GM21717 (cell line): Measurements from ENCODE around the gene FCGR3A.
"Not testable (repeated sequence)": the region's sequence is repeated elsewhere in the genome, so short reads cannot be mapped to it uniquely, and the experiment has no call there.

ENCODE experiments used
- ATAC-seq: cut with Tn5 transposase; IDR thresholded peaks from one replicate; pipeline ENCODE4 v1.9.1; 2021; ENCODE audit warnings: mild to moderate bottlenecking, moderate library complexity; ENCODE audit not compliant: unreplicated experiment

FCGR3A gene

DNA sequence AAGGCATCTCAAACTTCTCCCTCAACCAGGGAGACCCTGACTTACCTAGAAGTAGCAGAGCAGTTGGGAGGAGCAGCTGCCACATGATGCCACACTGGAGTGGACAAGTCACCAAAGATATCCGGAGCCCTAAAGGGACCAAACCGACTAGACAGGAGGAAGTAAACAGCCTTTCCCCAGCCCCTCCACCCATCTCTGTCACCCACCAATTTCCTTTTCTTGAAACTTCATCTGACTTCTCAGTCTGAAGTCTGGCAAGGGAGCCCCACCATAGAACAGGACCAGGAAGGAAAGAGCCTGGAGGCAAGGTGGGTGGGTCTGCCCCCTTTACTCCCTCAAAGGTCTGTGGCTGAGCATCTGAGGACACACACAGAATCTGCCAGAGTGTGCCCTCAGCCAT, at the start of gene FCGR3A:
Gene FCGR3A, minus strand, starts transcription at position 167 of the 400 bp plus-strand sequence. Its CDS starts 82 bp downstream, at position 85.
- ATAC-seq = no peak

DNA sequence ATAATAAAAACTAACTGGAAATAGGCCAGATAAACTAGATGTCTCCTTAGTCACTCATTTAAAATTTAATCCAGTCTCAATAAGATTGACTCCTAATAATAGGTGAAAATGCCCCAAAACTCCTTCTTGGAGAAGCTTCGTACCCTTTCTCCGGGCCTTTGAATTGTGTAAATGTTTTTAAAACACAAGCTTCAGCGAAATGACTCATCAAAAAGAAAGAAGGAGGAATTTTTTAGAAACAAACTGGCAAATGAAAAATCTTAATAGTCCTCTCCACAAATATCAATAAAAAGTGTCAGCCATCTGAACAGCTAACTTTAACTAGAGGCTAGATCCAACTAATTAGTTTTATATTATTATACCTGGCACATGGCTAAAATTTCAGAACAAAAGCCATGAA, 47.5 kb upstream of the FCGR3A start:
- not testable (repeated sequence) for ATAC-seq

DNA sequence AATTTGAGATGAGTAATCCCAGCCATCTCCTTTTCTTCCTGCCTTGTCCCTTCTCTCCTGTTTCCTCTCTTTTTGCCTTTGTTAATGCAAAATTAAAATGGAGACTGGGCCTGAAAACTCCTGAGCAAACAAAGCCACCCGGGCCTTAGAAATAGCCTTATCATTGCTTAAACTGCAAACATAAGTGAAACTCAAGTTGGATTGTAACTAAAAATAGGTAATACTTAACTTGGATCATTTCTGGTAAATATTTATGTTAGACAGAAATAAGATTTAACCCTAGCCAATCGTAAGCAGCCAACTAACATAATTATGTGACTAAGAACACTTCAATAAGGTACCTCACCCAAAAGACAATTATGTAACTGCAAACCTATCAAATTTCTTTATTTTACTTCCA, 46.0 kb upstream of the FCGR3A start:
- not testable (repeated sequence) for ATAC-seq

DNA sequence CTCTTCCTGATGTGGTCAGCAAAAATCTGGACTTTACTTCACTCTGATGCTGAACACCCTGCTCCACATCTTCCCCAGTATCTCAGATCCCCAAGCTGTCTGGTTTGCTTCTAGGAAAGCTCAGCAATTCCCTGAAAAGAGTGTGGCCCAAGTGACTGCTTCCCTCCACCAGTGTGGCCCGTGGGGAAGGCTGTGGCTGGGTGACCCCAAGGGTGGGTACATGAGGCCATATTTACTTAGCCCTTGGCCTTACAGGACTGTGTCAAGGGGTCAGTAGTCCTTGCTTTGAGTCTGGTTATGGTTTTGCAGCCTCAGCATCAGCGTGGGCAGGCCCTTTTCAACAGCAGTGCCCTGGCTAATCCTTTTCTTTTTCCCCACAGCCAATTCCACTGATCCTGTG, 45.6 kb upstream of the FCGR3A start:
- ATAC-seq = not testable (repeated sequence)

DNA sequence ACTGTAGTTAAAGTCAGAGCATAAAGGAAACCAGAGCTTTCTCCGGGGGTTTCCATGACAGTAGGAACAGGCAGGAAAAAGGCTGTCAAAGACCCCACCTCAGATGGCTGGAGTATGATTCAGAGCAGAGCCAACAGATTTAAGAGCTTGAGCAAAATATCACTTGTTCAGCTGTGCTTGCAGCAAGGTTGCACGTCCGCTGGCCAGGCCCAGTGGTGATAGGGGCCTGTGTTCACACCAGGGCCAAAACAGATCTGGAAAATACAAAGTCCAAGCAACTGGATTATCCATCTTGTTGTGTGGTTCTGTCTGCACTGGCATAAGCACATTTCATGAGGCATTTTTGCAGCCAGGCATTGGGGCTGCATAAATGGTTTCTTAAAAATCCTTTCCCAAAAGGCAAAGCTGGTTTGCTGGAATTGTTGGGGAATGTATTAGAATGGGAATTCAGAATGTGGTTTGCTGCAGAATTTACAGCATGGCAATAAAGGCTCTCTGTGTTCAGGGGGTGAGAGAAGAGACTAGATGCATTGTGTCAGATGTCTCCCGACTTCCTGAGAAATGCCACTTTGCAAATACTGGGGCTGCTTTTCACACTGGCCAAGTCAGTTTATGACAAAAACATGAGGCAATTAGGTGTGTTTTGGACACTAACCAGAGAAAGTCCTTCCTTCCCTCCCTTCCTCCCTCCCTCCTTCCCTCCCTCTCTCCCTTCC, 44.8 kb upstream of the FCGR3A start:
- not testable (repeated sequence) for ATAC-seq

DNA sequence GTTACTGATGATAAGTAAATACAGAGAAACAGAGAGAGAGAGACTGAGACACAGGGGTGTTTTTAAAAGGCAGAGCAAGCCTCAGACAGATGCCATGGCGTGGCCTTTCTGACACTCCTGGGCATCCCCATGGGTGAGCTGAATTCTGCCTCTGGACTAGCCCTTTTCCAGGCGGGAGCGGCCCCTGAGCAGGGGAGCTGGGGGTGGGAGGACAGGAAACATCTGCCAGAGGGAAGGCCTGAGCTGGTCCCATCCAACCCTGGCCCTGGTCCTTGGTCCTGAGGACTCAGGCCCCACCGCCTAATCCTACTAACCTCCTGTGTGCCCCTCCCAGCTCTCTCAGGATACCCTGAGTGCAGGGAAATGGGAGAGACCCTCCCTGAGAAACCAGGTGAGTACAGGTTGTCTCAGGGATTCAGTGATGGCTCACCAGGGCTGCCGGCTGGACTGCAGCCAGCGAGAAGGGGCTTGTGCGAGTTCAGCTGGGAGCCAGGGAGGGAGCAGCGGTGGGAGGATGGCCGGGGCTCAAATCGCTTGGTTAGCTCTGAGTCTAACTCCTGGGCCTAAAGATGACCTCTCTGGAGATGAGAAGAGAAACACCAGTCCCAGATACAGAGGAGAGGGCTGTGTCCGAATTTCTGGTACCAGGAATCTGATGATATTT, 43.6 kb upstream of the FCGR3A start:
- not testable (repeated sequence) for ATAC-seq

DNA sequence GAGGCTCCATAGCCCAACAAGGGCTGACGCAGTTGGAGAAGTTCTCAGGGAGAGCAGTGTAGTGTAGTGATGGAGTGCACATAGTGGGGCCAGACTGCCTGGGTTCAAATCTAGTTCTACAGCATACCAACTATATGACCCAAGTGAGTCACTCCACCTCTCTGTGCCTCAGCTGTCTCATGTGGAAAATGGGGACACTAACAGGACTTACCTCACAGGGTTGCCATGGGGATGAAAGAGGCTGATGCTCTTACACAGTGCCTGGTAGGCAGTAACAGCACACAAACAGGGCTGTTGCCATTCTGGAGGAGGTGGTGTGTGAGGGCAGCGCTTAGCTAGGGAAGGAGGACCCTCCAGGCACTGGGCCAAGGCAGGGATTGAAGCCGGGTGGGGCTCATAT, 43.0 kb upstream of the FCGR3A start:
- ATAC-seq = not testable (repeated sequence)

DNA sequence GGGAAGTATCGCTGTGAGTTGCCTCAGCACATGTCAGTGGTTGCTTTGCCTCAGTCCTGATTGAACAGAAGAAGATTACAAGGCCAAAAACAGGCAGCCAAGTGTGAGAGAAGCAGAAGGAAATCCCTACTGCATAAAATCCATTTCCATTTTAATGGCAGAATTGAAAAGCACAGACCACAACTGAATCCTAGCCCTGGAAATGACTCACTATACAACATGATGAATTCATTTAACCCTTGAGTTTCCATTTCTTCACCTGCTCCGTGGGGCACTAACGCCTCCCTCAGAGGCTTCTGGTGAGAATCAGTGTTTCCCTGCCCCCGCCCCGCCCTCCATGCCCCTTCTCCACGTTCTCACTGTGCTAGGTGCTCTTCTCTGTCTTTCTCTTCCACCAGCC, 40.3 kb upstream of the FCGR3A start:
- not testable (repeated sequence) for ATAC-seq

DNA sequence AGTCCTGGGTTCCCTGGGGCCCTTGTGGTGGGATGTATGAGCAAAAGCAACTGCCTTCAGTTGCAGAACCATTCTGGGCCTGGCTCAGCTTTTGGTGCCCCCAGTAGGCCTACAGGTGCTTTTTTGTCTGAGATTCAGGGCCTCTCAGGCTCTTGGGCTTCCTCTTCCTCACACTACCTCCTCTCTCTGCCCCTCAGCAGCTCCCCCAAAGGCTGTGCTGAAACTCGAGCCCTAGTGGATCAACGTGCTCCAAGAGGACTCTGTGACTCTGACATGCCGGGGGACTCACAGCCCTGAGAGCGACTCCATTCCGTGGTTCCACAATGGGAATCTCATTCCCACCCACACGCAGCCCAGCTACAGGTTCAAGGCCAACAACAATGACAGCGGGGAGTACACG, 39.7 kb upstream of the FCGR3A start:
- not testable (repeated sequence) for ATAC-seq

DNA sequence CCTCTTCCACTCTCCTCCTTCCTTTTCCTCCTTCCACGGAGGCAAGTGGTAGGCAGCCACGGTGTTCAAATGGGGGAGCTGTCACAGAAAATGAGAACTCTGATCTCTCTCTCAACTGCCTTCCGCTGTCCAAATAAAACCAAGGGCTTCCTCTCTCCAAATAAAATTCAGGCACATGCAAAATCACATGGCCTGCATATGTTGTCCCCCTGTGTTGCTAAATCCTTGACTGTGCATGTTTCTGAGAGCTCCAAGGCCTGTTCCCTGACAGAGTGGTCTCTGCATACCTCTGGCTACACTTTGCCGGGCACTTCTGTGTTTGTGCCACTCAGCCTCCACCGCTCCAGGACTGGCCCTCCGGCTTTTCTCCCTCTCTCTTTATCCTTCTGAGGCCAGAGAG, 39.0 kb upstream of the FCGR3A start:
- ATAC-seq = not testable (repeated sequence)

DNA sequence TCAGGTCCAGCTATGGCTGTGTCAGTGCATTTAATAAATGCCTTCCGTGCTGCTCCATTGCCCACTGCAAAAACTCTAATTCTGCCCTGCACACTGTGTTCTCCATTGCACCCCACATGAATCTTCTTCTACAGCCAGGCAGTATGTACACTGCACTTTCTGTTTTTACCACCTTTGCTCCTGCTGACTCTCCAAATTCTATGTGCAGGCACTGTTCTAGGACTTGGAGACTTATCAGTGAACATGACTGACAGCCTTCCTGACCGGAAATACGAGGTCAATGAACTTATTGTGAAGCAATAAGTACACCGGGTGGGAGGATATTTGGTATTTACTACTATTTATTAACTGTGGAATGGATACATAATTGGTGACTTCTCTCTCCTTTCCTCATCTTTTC, 33.3 kb upstream of the FCGR3A start:
- ATAC-seq = not testable (repeated sequence)

DNA sequence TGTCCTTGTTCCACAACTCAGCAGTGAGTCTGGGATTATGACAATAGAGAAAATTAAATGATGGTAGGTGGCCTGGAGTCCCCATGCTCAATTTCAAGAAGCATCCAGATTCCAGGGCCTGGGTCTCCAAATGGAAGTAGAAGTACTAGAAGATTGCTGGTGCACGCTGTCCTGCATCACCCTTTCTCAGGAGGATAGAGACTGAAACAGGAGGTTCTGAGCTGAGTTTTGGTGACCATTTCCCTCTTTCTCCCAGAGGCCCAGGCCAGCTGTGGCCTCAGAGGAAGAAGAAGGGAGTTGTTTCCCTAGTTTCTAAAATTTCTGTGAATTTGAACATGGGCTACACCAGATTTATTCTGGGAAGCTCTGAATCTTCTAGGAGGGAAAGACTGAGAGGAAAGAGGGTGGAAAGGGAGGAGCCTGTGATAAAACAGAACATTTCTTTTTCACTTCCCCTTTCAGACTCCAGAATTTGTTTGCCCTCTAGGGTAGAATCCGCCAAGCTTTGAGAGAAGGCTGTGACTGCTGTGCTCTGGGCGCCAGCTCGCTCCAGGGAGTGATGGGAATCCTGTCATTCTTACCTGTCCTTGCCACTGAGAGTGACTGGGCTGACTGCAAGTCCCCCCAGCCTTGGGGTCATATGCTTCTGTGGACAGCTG, 31.4 kb upstream of the FCGR3A start:
- ATAC-seq = peak; percentile 50

DNA sequence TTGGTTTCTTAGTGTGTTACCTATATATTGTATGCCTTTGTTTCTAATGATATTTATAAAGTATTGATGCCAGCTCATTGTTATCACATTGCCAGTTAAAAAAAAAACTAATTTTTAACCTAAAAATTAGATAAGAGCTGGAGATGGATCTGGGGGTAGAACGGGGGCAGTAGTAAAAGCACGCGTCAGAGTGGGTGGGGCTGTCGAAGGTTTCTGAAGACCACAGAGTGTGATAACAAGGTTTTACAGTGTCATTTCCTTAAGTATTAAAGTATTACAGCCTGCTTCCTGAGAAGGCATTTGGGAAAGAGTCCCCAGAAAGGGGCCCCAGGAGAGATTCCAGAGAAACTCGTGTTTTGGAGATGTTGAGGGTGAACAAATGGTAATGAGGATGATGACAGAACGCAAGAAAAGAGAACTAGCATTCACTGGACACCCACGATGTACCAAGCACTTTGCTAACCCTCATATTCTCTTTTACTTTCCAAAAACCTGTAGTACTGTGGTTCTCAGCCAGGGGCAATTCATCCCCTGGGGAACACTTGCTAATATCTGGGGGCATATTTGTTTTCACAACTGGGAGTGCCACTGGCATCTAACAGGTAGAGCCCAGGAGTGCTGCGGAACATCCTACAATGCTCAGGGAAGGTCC, 30.4 kb upstream of the FCGR3A start:
- ATAC-seq = not testable (repeated sequence)

DNA sequence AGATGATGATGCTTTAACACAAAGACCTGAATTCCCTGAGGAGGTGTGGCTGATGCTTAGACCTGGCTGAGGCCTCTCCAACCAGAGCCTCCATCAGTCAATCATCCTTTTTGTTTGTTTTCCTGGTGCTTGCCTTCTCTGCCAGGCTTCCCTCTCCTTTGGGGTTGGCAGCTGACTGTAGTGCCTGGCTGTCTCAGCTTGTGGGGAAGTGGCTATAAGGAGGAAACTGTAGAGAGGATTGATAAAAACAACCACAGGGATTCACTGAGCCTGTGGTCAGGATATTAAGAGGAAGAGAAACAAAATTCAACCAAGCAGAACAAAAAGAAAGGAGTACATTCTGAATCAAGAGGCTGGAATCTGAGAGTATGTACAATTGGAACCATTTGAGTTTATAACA, 27.1 kb upstream of the FCGR3A start:
- not testable (repeated sequence) for ATAC-seq

DNA sequence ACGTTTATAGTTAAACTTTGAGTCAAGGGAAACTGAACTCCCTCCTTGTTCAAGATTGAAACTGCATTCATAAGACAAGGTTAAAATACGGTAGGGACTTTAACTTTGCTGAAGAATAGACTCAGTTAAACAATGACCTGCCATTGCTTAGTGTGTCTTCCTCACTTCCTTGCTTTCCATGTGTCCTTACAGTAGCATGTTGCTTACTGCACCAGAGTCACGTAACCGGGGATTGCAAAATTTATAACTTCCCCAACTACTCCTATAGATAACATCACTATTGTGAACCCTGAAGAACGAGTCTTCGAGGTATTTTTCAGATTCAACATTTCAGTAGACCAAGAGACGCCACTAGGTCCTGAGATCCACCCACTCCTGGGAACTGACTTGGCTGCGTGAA, 22.1 kb upstream of the FCGR3A start:
- not testable (repeated sequence) for ATAC-seq

DNA sequence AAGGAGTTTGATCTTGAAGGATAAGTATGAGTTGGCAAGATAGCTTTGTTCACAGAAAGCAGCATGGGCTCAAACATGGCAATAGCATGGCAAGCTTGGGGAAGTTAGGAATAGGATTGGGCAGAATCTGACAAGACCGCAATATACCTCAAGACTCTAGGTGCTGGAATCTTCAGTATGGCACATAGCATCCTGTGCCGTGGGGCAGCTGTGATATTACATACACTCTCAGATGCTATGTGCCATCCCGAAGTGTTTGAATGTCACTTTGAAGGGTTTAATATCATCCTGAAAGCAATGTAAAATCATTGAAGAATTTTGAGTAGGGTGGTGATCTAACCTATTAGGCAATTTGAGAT, 17.0 kb upstream of the FCGR3A start:
- not testable (repeated sequence) for ATAC-seq

DNA sequence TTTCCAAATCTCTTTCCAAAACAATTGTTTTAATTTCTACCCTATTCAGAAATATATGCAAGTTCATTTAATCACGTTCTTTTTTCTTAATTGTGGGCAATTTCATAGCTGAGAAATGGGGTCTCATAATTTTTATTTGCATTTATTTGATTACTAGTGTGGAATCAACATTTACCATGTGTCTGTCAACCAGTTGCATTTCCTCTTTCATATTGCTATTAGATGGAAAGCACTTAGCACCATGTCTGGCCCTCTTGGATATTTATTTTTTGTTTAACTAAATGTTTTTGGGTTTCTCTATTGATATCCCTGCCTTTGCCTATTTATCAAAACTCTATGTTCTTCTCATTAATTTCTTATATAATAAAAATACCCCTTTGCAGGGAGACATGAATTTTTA, 13.9 kb upstream of the FCGR3A start:
- ATAC-seq = not testable (repeated sequence)

DNA sequence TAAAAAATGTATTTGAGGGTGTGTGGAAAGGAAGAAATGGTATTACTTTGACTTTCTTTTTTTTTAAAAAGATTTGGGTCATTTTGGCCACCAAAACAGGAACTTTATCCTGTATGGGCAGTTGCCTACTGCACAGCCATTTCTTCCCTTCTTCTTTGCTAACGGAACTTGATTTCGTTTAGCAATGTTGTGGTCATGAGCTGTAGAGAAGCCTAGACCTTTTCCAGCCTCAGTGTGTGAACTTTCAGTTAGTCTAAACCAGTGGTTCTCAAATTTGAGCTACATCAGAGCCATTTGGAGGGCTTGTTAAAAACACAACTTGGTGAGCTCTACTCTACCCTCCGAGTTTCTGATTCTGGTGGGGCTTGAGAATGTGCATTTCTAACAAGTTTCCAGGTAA, 12.8 kb upstream of the FCGR3A start:
- not testable (repeated sequence) for ATAC-seq

DNA sequence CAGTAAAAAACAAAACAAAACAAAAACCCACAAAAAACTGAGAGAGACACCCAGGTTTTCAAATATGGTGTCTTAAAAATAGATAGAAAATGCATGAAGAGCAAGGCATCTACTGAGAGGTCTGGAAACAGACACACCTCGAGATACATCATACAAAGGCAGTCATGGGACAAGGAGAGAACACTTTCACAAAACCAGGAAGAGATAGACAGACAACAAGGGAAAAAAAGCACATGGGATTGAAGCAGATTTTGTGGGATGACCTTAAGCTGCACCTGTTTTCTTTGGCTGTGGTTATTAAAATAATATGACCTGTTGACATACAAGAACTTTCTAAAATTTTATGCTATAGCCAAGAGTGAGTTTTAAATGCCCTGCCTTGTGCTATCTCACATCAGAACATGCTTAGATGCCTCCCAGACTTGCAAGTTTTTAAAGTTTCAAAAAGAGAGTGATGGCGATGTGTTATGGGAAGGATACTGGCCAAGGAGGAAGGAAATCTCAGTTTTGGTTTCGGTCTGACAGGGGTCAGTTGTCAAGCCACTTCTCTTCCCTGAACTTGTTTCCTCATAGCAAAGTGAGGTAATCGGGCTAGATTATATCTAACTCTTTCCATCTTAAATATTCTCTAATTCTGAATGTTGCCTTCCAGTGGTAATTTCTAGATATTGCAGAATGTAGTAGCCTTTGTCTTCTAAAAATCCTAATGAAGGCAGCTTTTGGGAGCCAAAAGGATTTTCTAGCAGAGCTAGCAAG, 11.5 kb upstream of the FCGR3A start:
- not testable (repeated sequence) for ATAC-seq
